ENCODE measurements around the gene POU1F1. TPM values are rescaled to one million over a fixed set of nuclear protein-coding genes. Genes with fewer than 3 reads are reported as not detected.
"Not testable (repeated sequence)": the region's sequence is repeated elsewhere in the genome, so short reads cannot be mapped to it uniquely, and the experiment has no call there.

Gene POU1F1
- total and polyA plus RNA-seq, 4 donors, result not detected

DNA sequence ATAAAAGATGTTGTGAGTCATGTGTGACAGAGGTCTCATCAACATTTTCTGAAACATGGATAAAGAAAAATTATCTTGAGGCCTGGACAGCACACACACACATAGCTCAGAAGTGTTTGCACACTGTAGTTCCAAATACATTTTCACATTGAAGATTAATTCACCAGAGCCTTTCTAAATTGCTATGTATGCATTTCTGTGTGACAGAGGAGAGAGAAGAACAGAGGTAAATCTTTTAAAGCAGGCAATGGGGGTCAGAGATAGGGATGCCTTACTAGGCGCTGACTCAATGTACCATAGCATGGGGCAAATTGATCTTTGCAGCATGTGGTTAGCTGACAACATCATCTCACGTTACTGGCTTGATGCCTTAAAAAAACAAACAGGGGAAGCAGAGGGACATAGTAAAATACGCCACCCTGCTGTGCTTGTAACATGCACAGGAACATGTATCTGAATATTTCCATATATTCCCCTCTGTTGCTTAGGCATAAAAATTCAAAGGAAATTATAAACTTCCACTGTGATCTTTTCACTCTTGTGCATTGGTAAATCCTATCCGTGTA, 7.7 kb downstream of the POU1F1 start:
- intact Hi-C loops (cut with DNase I), result no loop called here
- Histone ChIP-seq H3K36me3 (ENCODE audit: control insufficient read depth in 1 of 2, insufficient read depth in 2 of 2, low read length in 1 of 2) (no peaks in the 10 kb centered on the region), H3K27me3 (ENCODE audit: control insufficient read depth in 1 of 2, insufficient read depth in 2 of 2, low read length in 1 of 2) (peaks cover 0 to 1% of the 10 kb centered on the region in 2 donors), H3K27ac (ENCODE audit: low read depth in 1 of 2, low read length in 2 of 2) (no peak overlapping the region), H3K4me3 (ENCODE audit: low read length in 2 of 2) (no peak overlapping the region), H3K4me1 (ENCODE audit: control insufficient read depth in 1 of 2, insufficient read depth in 2 of 2, low read length in 2 of 2) (no peaks in the 10 kb centered on the region), H3K9me3 (ENCODE audit: control insufficient read depth, low read length) (no peaks in the 10 kb centered on the region)
- ATAC-seq (ENCODE audit: low FRiP score) (no peak), DNase-seq (no peak)
- WGBS, 2 donors, result 76 to 78% methylated on average over 4 of the region's 4 CpGs

DNA sequence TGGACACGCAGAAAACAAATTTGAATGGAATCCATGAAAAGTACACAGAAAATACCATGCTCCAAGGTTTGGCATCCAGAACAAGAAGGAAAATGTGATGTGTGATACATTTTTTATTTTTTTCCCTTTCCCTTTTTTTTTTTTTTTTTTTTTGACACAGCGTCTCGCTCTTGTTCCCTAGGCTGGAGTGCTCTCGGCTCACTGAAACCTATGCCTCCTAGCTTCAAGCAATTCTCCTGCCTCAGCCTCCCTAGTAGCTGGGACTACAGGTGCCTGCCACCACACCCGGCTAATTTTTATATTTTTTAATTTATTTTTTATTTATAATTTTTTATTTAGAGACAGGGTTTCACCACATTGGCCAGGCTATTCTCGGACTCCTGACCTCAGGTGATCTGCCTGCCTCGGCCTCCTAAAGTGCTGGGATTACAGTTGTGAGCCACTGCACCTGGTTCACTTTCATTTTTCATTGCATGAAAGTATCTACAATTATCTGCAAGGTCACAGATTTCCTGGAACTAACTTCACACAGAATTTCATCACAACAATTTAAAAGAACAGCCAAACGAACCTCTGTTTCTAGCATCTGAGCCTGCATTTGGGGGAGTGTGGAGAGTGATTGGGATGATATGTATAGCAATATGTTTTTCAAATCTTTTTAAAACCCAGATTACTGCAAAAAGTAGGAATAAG, 8.3 kb downstream of the POU1F1 start:
- Histone ChIP-seq H3K4me1 (ENCODE audit: control insufficient read depth in 1 of 2, insufficient read depth in 2 of 2, low read length in 2 of 2) (no peaks in the 10 kb centered on the region), H3K27me3 (ENCODE audit: control insufficient read depth in 1 of 2, insufficient read depth in 2 of 2, low read length in 1 of 2) (peaks cover 0 to 1% of the 10 kb centered on the region in 2 donors), H3K27ac (ENCODE audit: low read depth in 1 of 2, low read length in 2 of 2) (no peak overlapping the region), H3K9me3 (ENCODE audit: control insufficient read depth, low read length) (no peaks in the 10 kb centered on the region), H3K36me3 (ENCODE audit: control insufficient read depth in 1 of 2, insufficient read depth in 2 of 2, low read length in 1 of 2) (no peaks in the 10 kb centered on the region), H3K4me3 (ENCODE audit: low read length in 2 of 2) (no peak overlapping the region)
- ATAC-seq (ENCODE audit: low FRiP score), result no peak
- intact Hi-C loops (cut with DNase I), result no loop called here
- 94 to 95% methylated on average over 8 of the region's 8 CpGs for WGBS, 2 donors
- DNase-seq, result no peak

DNA sequence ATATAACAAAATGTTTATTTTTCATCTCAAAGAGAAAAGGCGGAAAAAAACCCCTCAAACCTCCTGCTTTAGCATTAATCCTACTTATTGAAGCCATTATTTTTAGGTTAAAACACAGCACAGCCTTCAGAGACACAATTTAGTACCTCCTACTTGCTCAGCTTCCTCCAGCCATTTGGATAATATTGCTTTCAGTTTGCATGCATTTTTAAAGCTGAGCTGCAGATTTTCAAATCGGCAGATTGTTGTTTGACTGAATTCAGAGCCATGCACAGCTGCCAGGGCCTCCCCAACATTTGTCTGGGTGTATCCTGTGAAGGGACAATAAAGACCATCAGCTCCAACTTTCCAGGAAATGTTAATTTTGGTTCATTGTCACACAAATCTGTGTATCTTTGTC, 14.5 kb downstream of the POU1F1 start:
- ATAC-seq (ENCODE audit: low FRiP score), result no peak
- no peaks in the 10 kb centered on the region for H3K9me3 ChIP-seq (ENCODE audit: control insufficient read depth, low read length)
- whole genome bisulfite sequencing, 2 donors, result 66 to 74% methylated on average over 2 of the region's 2 CpGs

DNA sequence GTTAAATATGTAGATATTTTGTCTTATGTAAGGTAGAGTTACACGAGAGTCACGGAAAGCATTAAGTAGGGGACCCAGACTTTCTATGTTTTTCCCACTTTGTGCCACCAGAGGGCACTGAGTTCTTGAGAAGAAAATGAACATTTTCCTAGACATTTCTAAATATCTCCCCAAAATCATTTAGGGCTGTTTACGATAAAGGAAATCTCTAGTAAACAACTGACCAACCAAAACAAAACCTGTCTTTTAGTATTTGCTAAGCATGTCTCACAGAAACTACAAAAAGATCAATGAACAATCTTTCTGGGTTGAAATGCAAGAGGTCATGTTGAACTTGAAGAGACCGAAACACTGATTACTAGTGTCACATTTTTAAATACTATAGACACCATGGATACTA, 16.1 kb downstream of the POU1F1 start:
- H3K4me1 ChIP-seq (ENCODE audit: control insufficient read depth in 1 of 2, insufficient read depth in 2 of 2, low read length in 2 of 2), result no peaks in the 10 kb centered on the region
- DNase-seq (no peak), ATAC-seq (ENCODE audit: low FRiP score) (no peak)
- no peak overlapping the region for H3K27ac ChIP-seq (ENCODE audit: low read depth in 1 of 2, low read length in 2 of 2)
- H3K36me3 ChIP-seq (ENCODE audit: control insufficient read depth in 1 of 2, insufficient read depth in 2 of 2, low read length in 1 of 2), result no peaks in the 10 kb centered on the region
- no peaks in the 10 kb centered on the region for H3K27me3 ChIP-seq (ENCODE audit: control insufficient read depth in 1 of 2, insufficient read depth in 2 of 2, low read length in 1 of 2)
- WGBS, 2 donors, result 35 to 36% methylated on average over 4 of the region's 4 CpGs
- H3K9me3 ChIP-seq (ENCODE audit: control insufficient read depth, low read length), result no peaks in the 10 kb centered on the region
- H3K4me3 ChIP-seq (ENCODE audit: low read length in 2 of 2), result no peak overlapping the region
- intact Hi-C loops (cut with DNase I), result no loop called here

More for the DNA sequence above, 14.5 kb downstream of the POU1F1 start:
- Histone ChIP-seq H3K4me3 (ENCODE audit: low read length in 2 of 2) (no peak overlapping the region), H3K27ac (ENCODE audit: low read depth in 1 of 2, low read length in 2 of 2) (no peak overlapping the region), H3K4me1 (ENCODE audit: control insufficient read depth in 1 of 2, insufficient read depth in 2 of 2, low read length in 2 of 2) (no peaks in the 10 kb centered on the region), H3K27me3 (ENCODE audit: control insufficient read depth in 1 of 2, insufficient read depth in 2 of 2, low read length in 1 of 2) (no peaks in the 10 kb centered on the region), H3K36me3 (ENCODE audit: control insufficient read depth in 1 of 2, insufficient read depth in 2 of 2, low read length in 1 of 2) (no peaks in the 10 kb centered on the region)
- no peak for DNase-seq
- intact Hi-C loops (cut with DNase I), result no loop called here

DNA sequence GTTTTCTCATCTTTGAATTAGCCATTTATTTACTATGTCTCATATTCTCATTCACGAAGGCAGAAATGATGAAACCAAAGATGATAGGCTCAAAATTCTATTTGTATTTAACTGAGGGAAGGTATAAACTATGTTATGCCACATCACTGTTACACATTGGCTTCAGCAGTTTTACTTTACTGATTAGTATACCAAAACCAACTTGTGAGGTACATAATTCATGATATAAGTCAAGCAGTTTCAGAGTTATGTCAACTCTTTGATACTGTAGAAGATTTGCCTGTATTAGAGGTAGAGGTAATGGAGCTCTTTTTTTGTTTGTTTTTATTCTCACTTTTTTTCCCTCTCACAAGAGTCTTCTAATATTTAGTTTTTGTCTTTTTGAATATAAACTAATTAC, 26.4 kb downstream of the POU1F1 start:
- Histone ChIP-seq H3K27me3 (ENCODE audit: control insufficient read depth in 1 of 2, insufficient read depth in 2 of 2, low read length in 1 of 2) (no peaks in the 10 kb centered on the region), H3K27ac (ENCODE audit: low read depth in 1 of 2, low read length in 2 of 2) (no peak overlapping the region), H3K36me3 (ENCODE audit: control insufficient read depth in 1 of 2, insufficient read depth in 2 of 2, low read length in 1 of 2) (no peaks in the 10 kb centered on the region), H3K9me3 (ENCODE audit: control insufficient read depth, low read length) (no peaks in the 10 kb centered on the region), H3K4me3 (ENCODE audit: low read length in 2 of 2) (no peak overlapping the region), H3K4me1 (ENCODE audit: control insufficient read depth in 1 of 2, insufficient read depth in 2 of 2, low read length in 2 of 2) (no peaks in the 10 kb centered on the region)
- no peak for DNase-seq
- intact Hi-C loops (cut with DNase I), result no loop called here
- no peak for ATAC-seq (ENCODE audit: low FRiP score)
- 95 to 97% methylated on average over 1 of the region's 1 CpG for WGBS, 2 donors

DNA sequence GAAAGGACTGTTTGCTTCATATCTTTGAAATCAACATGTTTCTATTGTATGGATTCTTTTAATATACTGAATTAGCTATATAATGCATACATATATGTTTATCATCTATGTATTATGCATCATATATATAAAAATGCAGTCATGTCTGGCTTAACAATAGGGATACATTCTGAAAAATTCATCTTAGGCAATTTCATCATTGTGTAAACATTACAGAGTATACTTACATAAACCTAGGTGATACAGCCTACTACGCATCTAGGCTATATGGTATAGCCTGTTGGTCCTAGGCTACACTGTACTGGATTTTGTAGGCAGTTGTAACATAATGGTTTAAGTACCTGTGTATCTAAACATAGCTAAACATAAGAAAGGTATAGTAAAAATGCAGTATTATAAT, 27.6 kb downstream of the POU1F1 start:
- no peak for DNase-seq
- no peaks in the 10 kb centered on the region for H3K36me3 ChIP-seq (ENCODE audit: control insufficient read depth in 1 of 2, insufficient read depth in 2 of 2, low read length in 1 of 2)

DNA sequence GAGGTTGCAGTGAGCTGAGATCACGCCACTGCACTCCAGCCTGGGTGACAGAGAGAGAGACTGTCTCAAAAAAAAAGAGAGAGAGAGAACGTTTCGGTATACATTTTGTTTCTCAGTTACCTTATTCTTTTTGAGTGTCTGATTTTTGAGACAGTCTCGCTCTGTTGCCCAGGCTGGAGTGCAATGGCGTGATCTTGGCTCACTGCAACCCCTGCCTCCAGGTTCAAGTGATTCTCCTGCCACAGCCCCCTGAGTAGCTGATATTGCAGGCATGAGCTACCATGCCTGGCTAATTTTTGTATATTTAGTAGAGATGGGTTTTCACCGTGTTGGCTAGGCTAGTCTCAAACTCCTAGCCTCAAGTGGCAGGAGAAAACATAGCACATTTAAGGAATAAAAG, 28.2 kb downstream of the POU1F1 start:
- intact Hi-C loops (cut with DNase I); H3K27me3 ChIP-seq (ENCODE audit: control insufficient read depth in 1 of 2, insufficient read depth in 2 of 2, low read length in 1 of 2); H3K9me3 ChIP-seq (ENCODE audit: control insufficient read depth, low read length); H3K27ac ChIP-seq (ENCODE audit: low read depth in 1 of 2, low read length in 2 of 2); H3K4me1 ChIP-seq (ENCODE audit: control insufficient read depth in 1 of 2, insufficient read depth in 2 of 2, low read length in 2 of 2); H3K4me3 ChIP-seq (ENCODE audit: low read length in 2 of 2); DNase-seq; ATAC-seq (ENCODE audit: low FRiP score); H3K36me3 ChIP-seq (ENCODE audit: control insufficient read depth in 1 of 2, insufficient read depth in 2 of 2, low read length in 1 of 2): not testable (repeated sequence)
- WGBS, 2 donors, result 92 to 96% methylated on average over 6 of the region's 6 CpGs

More for the DNA sequence above, 27.6 kb downstream of the POU1F1 start:
- Histone ChIP-seq H3K27ac (ENCODE audit: low read depth in 1 of 2, low read length in 2 of 2) (no peak overlapping the region), H3K27me3 (ENCODE audit: control insufficient read depth in 1 of 2, insufficient read depth in 2 of 2, low read length in 1 of 2) (no peaks in the 10 kb centered on the region), H3K4me1 (ENCODE audit: control insufficient read depth in 1 of 2, insufficient read depth in 2 of 2, low read length in 2 of 2) (no peaks in the 10 kb centered on the region), H3K4me3 (ENCODE audit: low read length in 2 of 2) (no peak overlapping the region), H3K9me3 (ENCODE audit: control insufficient read depth, low read length) (no peaks in the 10 kb centered on the region)
- ATAC-seq (ENCODE audit: low FRiP score), result no peak
- 97% methylated on average over 1 of the region's 1 CpG for WGBS, 2 donors
- intact Hi-C loops (cut with DNase I), result no loop called here

DNA sequence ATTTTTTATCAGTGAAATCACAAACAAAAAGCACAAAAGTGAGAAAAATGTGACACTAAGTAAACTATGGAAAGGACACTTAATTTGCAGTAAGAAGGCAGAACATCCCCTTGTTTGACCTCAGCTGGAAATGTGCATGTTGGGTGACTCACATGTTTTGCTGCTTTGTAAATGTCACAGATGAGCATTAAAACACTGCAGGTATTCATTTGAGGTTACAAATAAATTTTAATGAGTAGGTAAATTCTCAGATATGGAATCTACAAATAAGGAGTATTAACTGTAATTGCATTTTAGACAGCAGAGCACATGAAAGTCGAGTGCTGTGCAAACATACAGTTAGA, 29.0 kb downstream of the POU1F1 start:
- intact Hi-C loops (cut with DNase I), result no loop called here
- Histone ChIP-seq H3K4me3 (ENCODE audit: low read length in 2 of 2) (no peak overlapping the region), H3K9me3 (ENCODE audit: control insufficient read depth, low read length) (no peaks in the 10 kb centered on the region), H3K36me3 (ENCODE audit: control insufficient read depth in 1 of 2, insufficient read depth in 2 of 2, low read length in 1 of 2) (no peaks in the 10 kb centered on the region), H3K4me1 (ENCODE audit: control insufficient read depth in 1 of 2, insufficient read depth in 2 of 2, low read length in 2 of 2) (no peaks in the 10 kb centered on the region), H3K27me3 (ENCODE audit: control insufficient read depth in 1 of 2, insufficient read depth in 2 of 2, low read length in 1 of 2) (no peaks in the 10 kb centered on the region), H3K27ac (ENCODE audit: low read depth in 1 of 2, low read length in 2 of 2) (no peak overlapping the region)
- 88 to 95% methylated on average over 1 of the region's 1 CpG for WGBS, 2 donors
- DNase-seq (no peak), ATAC-seq (ENCODE audit: low FRiP score) (no peak)

DNA sequence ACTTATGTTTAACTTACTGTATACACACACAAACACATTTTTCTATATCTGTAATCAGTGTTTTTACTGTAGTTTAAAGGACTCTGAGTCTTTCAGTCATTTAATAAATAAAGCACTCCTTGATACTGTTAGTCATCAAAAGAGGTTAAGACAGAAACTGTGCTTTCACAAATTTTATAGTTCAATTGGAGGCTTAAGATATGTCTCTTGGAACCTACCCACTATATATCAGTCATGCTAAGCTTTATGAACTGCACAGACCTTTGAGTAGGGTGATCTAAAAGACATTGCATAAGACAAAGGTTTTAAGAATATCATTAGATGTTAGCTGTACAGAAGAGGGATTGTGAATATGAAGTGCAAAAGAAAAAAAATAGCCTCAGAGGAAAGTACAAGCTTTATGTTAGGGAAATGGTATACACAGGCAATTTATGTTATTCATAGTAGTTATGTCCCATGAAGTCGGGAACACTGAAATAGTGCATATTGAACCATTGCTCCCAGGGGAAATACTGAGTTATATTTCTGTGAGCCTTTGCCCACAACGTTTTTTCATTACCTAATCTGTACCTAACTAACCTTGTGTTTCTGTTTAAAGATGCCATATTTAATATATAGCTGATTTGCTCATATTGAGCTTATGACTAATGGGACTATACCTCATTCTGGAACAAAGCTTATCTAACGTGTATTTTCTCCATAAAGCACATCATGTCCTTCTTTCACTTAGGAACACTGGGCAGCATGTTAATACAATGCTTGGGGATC, 29.5 kb downstream of the POU1F1 start:
- DNase-seq (no peak), ATAC-seq (ENCODE audit: low FRiP score) (no peak)
- Histone ChIP-seq H3K4me1 (ENCODE audit: control insufficient read depth in 1 of 2, insufficient read depth in 2 of 2, low read length in 2 of 2) (no peaks in the 10 kb centered on the region), H3K4me3 (ENCODE audit: low read length in 2 of 2) (no peak overlapping the region), H3K27ac (ENCODE audit: low read depth in 1 of 2, low read length in 2 of 2) (no peak overlapping the region), H3K9me3 (ENCODE audit: control insufficient read depth, low read length) (no peaks in the 10 kb centered on the region), H3K27me3 (ENCODE audit: control insufficient read depth in 1 of 2, insufficient read depth in 2 of 2, low read length in 1 of 2) (no peaks in the 10 kb centered on the region), H3K36me3 (ENCODE audit: control insufficient read depth in 1 of 2, insufficient read depth in 2 of 2, low read length in 1 of 2) (no peaks in the 10 kb centered on the region)
- intact Hi-C loops (cut with DNase I), result no loop called here
- 52 to 63% methylated on average over 3 of the region's 3 CpGs for WGBS, 2 donors

Measured in aorta (tissue), 5 donors.